Dendritic cell treated with granulocyte-macrophage colony-stimulating factor and Interleukin-4, amounts not matched to agents 40 ng/mL and 50 ng/mL, for 4 days (primary cell): Measurements from ENCODE around the gene CD34.

ENCODE experiments used
- H3K27ac Mint-ChIP-seq: one replicate; pipeline ENCODE4 v1.8.0; 2022; ENCODE audit warnings: mild to moderate bottlenecking, mixed read lengths
- H3K27me3 Mint-ChIP-seq: one replicate; pipeline ENCODE4 v1.8.0; 2022; ENCODE audit warnings: mild to moderate bottlenecking, mixed read lengths
- H3K36me3 Mint-ChIP-seq: one replicate; pipeline ENCODE4 v1.8.0; 2022; ENCODE audit warnings: low read depth, mixed read lengths
- H3K4me1 Mint-ChIP-seq: one replicate; pipeline ENCODE4 v1.8.0; 2022; ENCODE audit warnings: low read depth, mixed read lengths
- H3K4me3 Mint-ChIP-seq: one replicate; pipeline ENCODE4 v1.8.0; 2022; ENCODE audit warnings: mild to moderate bottlenecking, moderate library complexity, mixed read lengths
- H3K9me3 Mint-ChIP-seq: one replicate; pipeline ENCODE4 v1.8.0; 2022; ENCODE audit warnings: mixed read lengths
- intact Hi-C: fragments of 100-400 bp; cut with micrococcal nuclease; formaldehyde crosslinking; loops from one replicate; pipeline ENCODE4 v1.15.0; 2022

CD34 gene

GRCh38 chr1:207920444-207921021 is 9.6 kb upstream of the CD34 start:
- Mint-ChIP-seq H3K4me1 (peaks cover 46% of the 10 kb centered on the region), H3K36me3 (no peaks in the 10 kb centered on the region), H3K4me3 (no peak overlapping the region), H3K27me3 (peaks cover 22% of the 10 kb centered on the region), H3K9me3 (no peaks in the 10 kb centered on the region), H3K27ac (no peak overlapping the region)
- intact Hi-C loops: loop anchor here (5.0 kb wide), 1 partner anchor 37 kb away; no protein-coding TSS in a partner anchor

GRCh38 chr1:207919523-207920170 is 8.7 kb upstream of the CD34 start:
- Mint-ChIP-seq H3K4me1 (peaks cover 46% of the 10 kb centered on the region), H3K4me3 (no peak overlapping the region), H3K36me3 (no peaks in the 10 kb centered on the region), H3K9me3 (no peaks in the 10 kb centered on the region), H3K27me3 (peaks cover 19% of the 10 kb centered on the region), H3K27ac (no peak overlapping the region)
- intact Hi-C loops: loop anchor here (5.0 kb wide), 1 partner anchor 38 kb away; no protein-coding TSS in a partner anchor

GRCh38 chr1:207918581-207918980 is 7.7 kb upstream of the CD34 start:
- intact Hi-C loops: no loop called here

GRCh38 chr1:207918011-207918410 is 7.1 kb upstream of the CD34 start:
- no peak overlapping the region for H3K27ac Mint-ChIP-seq
- H3K27me3 Mint-ChIP-seq: peaks cover 19% of the 10 kb centered on the region
- intact Hi-C loops: no loop called here
- no peak overlapping the region for H3K4me3 Mint-ChIP-seq
- H3K4me1 Mint-ChIP-seq: peaks cover 41% of the 10 kb centered on the region
- no peaks in the 10 kb centered on the region for H3K9me3 Mint-ChIP-seq
- no peaks in the 10 kb centered on the region for H3K36me3 Mint-ChIP-seq

More at GRCh38 chr1:207918581-207918980, 7.7 kb upstream of the CD34 start:
- H3K36me3 Mint-ChIP-seq: no peaks in the 10 kb centered on the region
- H3K27ac Mint-ChIP-seq: no peak overlapping the region
- H3K4me1 Mint-ChIP-seq: peaks cover 46% of the 10 kb centered on the region
- no peaks in the 10 kb centered on the region for H3K9me3 Mint-ChIP-seq
- no peak overlapping the region for H3K4me3 Mint-ChIP-seq
- peaks cover 21% of the 10 kb centered on the region for H3K27me3 Mint-ChIP-seq

- peaks cover 15% of the 10 kb centered on the region for H3K27me3 Mint-ChIP-seq
- H3K4me1 Mint-ChIP-seq: peaks cover 41% of the 10 kb centered on the region
- H3K27ac Mint-ChIP-seq: no peak overlapping the region
- no peaks in the 10 kb centered on the region for H3K36me3 Mint-ChIP-seq
- intact Hi-C loops: no loop called here
- no peaks in the 10 kb centered on the region for H3K9me3 Mint-ChIP-seq
- no peak overlapping the region for H3K4me3 Mint-ChIP-seq
Observed at GRCh38 chr1:207917080-207917479, 6.2 kb upstream of the CD34 start.

GRCh38 chr1:207913951-207914350 is 3.0 kb upstream of the CD34 start:
- no peaks in the 10 kb centered on the region for H3K9me3 Mint-ChIP-seq
- H3K27ac Mint-ChIP-seq: no peak overlapping the region
- H3K4me3 Mint-ChIP-seq: no peak overlapping the region
- H3K4me1 Mint-ChIP-seq: peaks cover 51% of the 10 kb centered on the region
- H3K27me3 Mint-ChIP-seq: peaks cover 40% of the 10 kb centered on the region
- no peaks in the 10 kb centered on the region for H3K36me3 Mint-ChIP-seq
- intact Hi-C loops: no loop called here

- no peaks in the 10 kb centered on the region for H3K9me3 Mint-ChIP-seq
- H3K27ac Mint-ChIP-seq: peak overlapping the region; percentile 8
- peaks cover 60% of the 10 kb centered on the region for H3K4me1 Mint-ChIP-seq
- no peaks in the 10 kb centered on the region for H3K36me3 Mint-ChIP-seq
- intact Hi-C loops: no loop called here
- H3K27me3 Mint-ChIP-seq: peaks cover 52% of the 10 kb centered on the region
- peak overlapping the region; percentile 47 for H3K4me3 Mint-ChIP-seq
Observed at GRCh38 chr1:207911856-207912760, 1.2 kb upstream of the CD34 start.

- H3K9me3 Mint-ChIP-seq: no peaks in the 10 kb centered on the region
- H3K27me3 Mint-ChIP-seq: peaks cover 52% of the 10 kb centered on the region
- intact Hi-C loops: no loop called here
- no peak overlapping the region for H3K4me3 Mint-ChIP-seq
- H3K36me3 Mint-ChIP-seq: no peaks in the 10 kb centered on the region
- H3K27ac Mint-ChIP-seq: no peak overlapping the region
- H3K4me1 Mint-ChIP-seq: peaks cover 65% of the 10 kb centered on the region
Observed at GRCh38 chr1:207909687-207910086, 1.2 kb downstream of the CD34 start.

- Mint-ChIP-seq H3K4me3 (no peak overlapping the region), H3K27me3 (peaks cover 47% of the 10 kb centered on the region), H3K27ac (no peak overlapping the region), H3K9me3 (no peaks in the 10 kb centered on the region), H3K36me3 (no peaks in the 10 kb centered on the region), H3K4me1 (peaks cover 62% of the 10 kb centered on the region)
- intact Hi-C loops: no loop called here
Observed at GRCh38 chr1:207908107-207908734, 2.7 kb downstream of the CD34 start.

- no peaks in the 10 kb centered on the region for H3K36me3 Mint-ChIP-seq
- peaks cover 30% of the 10 kb centered on the region for H3K4me1 Mint-ChIP-seq
- H3K27me3 Mint-ChIP-seq: peaks cover 17% of the 10 kb centered on the region
- intact Hi-C loops: no loop called here
- no peaks in the 10 kb centered on the region for H3K9me3 Mint-ChIP-seq
- H3K4me3 Mint-ChIP-seq: no peak overlapping the region
- H3K27ac Mint-ChIP-seq: no peak overlapping the region
Observed at GRCh38 chr1:207904391-207904790, 6.5 kb downstream of the CD34 start.

GRCh38 chr1:207903767-207904166 is 7.2 kb downstream of the CD34 start:
- peaks cover 10% of the 10 kb centered on the region for H3K27me3 Mint-ChIP-seq
- H3K4me1 Mint-ChIP-seq: peaks cover 29% of the 10 kb centered on the region
- no peak overlapping the region for H3K27ac Mint-ChIP-seq
- no peak overlapping the region for H3K4me3 Mint-ChIP-seq
- intact Hi-C loops: no loop called here
- H3K9me3 Mint-ChIP-seq: no peaks in the 10 kb centered on the region
- no peaks in the 10 kb centered on the region for H3K36me3 Mint-ChIP-seq

- H3K36me3 Mint-ChIP-seq: no peaks in the 10 kb centered on the region
- no peak overlapping the region for H3K27ac Mint-ChIP-seq
- intact Hi-C loops: no loop called here
- peaks cover 22% of the 10 kb centered on the region for H3K4me1 Mint-ChIP-seq
- peaks cover 6% of the 10 kb centered on the region for H3K27me3 Mint-ChIP-seq
- no peak overlapping the region for H3K4me3 Mint-ChIP-seq
- no peaks in the 10 kb centered on the region for H3K9me3 Mint-ChIP-seq
Observed at GRCh38 chr1:207903053-207903452, 7.9 kb downstream of the CD34 start.

- intact Hi-C loops: no loop called here
- H3K9me3 Mint-ChIP-seq: no peaks in the 10 kb centered on the region
- H3K36me3 Mint-ChIP-seq: no peaks in the 10 kb centered on the region
- no peak overlapping the region for H3K27ac Mint-ChIP-seq
- peaks cover 17% of the 10 kb centered on the region for H3K4me1 Mint-ChIP-seq
- H3K27me3 Mint-ChIP-seq: peaks cover 3% of the 10 kb centered on the region
- H3K4me3 Mint-ChIP-seq: no peak overlapping the region
Observed at GRCh38 chr1:207902566-207902965, 8.4 kb downstream of the CD34 start.
